K562 (cell line): ENCODE data around the gene HTR6. TPM values are rescaled to one million over a fixed set of nuclear protein-coding genes. Genes with fewer than 3 reads are reported as not detected.

Experiments used
- ATAC-seq: fragments of 200-7000 bp; cut with Tn5 transposase; 3 replicates; pipeline ENCODE4 v1.9.1; 2020; ENCODE audit warnings: moderate library complexity
- BruUV-seq: library from RNA; stranded (reverse); fragments of 400-500 nt; replicated peaks from 2 replicates; lab custom pipeline; 2021; lab: Mats Ljungman, UMichigan
- CTCF ChIA-PET: fragments of 300-600 bp; formaldehyde crosslinking; extraction: SDS; loops from one replicate; lab custom pipeline; 2021; ENCODE audit warnings: low intra/inter-chr PET ratio; lab: Yijun Ruan, JAX
- POLR2A ChIA-PET: fragments of 300-600, 350-650 bp; sonication (Branson Sonifier 250); formaldehyde crosslinking; extraction: SDS; loops from one replicate; lab custom pipeline; 2021; ENCODE audit warnings: antibody characterized with exemption, inconsistent platforms; lab: Yijun Ruan, JAX
- DNase-seq, 4 experiments: peaks; one replicate each; pipeline versions ENCODE4 v3.0.0 to v3.0.0-alpha.2; 2011 to 2018; ENCODE audit warnings: low spot score in 3 of 4, mixed read lengths in 3 of 4; ENCODE audit errors: extremely low read depth in 1 of 4
- FAIRE-seq: peaks from 2 replicates; lab custom pipeline; 2011; peaks lifted over from hg19 to GRCh38; lab: Jason Lieb, UNC
- H2AFZ ChIP-seq: 2 replicates; pipeline ENCODE4 v1.6.0; 2011; ENCODE audit warnings: low read depth, low read length, control low read depth, inconsistent platforms
- H3K27ac ChIP-seq: fragments of 200-600 bp; 3 replicates; pipeline ENCODE4 v1.8.0; 2011; ENCODE audit warnings: low read depth, mild to moderate bottlenecking, control low read depth, inconsistent platforms, low read length, moderate library complexity, mixed read lengths; ENCODE audit errors: extremely low read depth
- H3K27me3 ChIP-seq, 2 experiments: fragments of 300-600 bp in 1 of 2; 2 replicates in 1 of 2; 3 replicates in 1 of 2; pipeline versions ENCODE4 v1.6.0 to v1.8.0; 2011; ENCODE audit warnings: inconsistent platforms in 2 of 2, low read length in 2 of 2, mild to moderate bottlenecking in 1 of 2, mixed read lengths in 1 of 2, moderate library complexity in 1 of 2; ENCODE audit not compliant: control insufficient read depth in 2 of 2, insufficient read depth in 2 of 2
- H3K36me3 ChIP-seq: fragments of 300-600 bp; 3 replicates; pipeline ENCODE4 v1.8.0; 2011; ENCODE audit warnings: mild to moderate bottlenecking, low read length, inconsistent platforms; ENCODE audit not compliant: control insufficient read depth, insufficient read depth
- H3K4me1 ChIP-seq, 2 experiments: fragments of 200-600 bp in 1 of 2; replicated peaks in 1 of 2; 2 replicates in 1 of 2; 3 replicates in 1 of 2; pipeline versions ENCODE4 v1.5.1 to v1.8.0; 2011; ENCODE audit warnings: inconsistent platforms in 2 of 2, low read length in 2 of 2, mild to moderate bottlenecking in 1 of 2, mixed read lengths in 1 of 2, moderate library complexity in 1 of 2; ENCODE audit not compliant: control insufficient read depth in 2 of 2, insufficient read depth in 2 of 2
- H3K4me2 ChIP-seq: 2 replicates; pipeline ENCODE4 v1.6.1; 2011; ENCODE audit warnings: low read length, control low read depth, inconsistent platforms, mixed read lengths; ENCODE audit not compliant: insufficient read depth
- H3K4me3 ChIP-seq: fragments of 200-600 bp; sonication (generic), shearing (Covaris generic); 2 replicates; pipeline ENCODE4 v1.5.1; 2016; ENCODE audit warnings: control low read depth, inconsistent platforms
- H3K79me2 ChIP-seq: fragments of 200-600 bp; 3 replicates; pipeline ENCODE4 v1.8.0; 2011; ENCODE audit warnings: low read length, inconsistent platforms; ENCODE audit not compliant: control insufficient read depth, insufficient read depth
- H3K9ac ChIP-seq, 2 experiments: 2 replicates each; pipeline versions ENCODE4 v1.6.0 to v1.6.1; 2011; ENCODE audit warnings: low read depth in 2 of 2, low read length in 2 of 2, control low read depth in 1 of 2, inconsistent platforms in 1 of 2, mild to moderate bottlenecking in 1 of 2, mixed read lengths in 1 of 2; ENCODE audit not compliant: insufficient read depth in 1 of 2
- H3K9me1 ChIP-seq: one replicate; pipeline ENCODE4 v1.6.0; 2011; ENCODE audit warnings: inconsistent platforms, mild to moderate bottlenecking, low read length, moderate library complexity; ENCODE audit not compliant: control insufficient read depth, insufficient read depth
- H3K9me3 ChIP-seq: replicated peaks from 2 replicates; pipeline ENCODE4 v1.5.1; 2011; ENCODE audit warnings: low read depth, low read length, inconsistent platforms; ENCODE audit not compliant: control insufficient read depth, insufficient read depth
- H4K20me1 ChIP-seq: replicated peaks from 2 replicates; pipeline ENCODE4 v1.6.1; 2011; ENCODE audit warnings: low read length, inconsistent platforms, mixed read lengths; ENCODE audit not compliant: control insufficient read depth, insufficient read depth
- ADNP ChIP-seq: fragments of 200-800 bp; sonication (Bioruptor generic); IDR thresholded peaks from 2 replicates; pipeline ENCODE4 v1.6.1; 2016; ENCODE audit warnings: missing genetic modification characterization, missing compliant biosample characterization
- ARNT ChIP-seq, 2 experiments: fragments of 450-650 bp; IDR thresholded peaks; 2 replicates each; pipeline ENCODE4 v1.6.1; 2016; ENCODE audit warnings: mild to moderate bottlenecking in 1 of 2
- BCOR ChIP-seq: fragments of 450-650 bp; IDR thresholded peaks from 2 replicates; pipeline ENCODE4 v1.6.1; 2016
- CEBPB ChIP-seq: fragments of 450-650 bp; IDR thresholded peaks from 2 replicates; pipeline ENCODE4 v1.6.1; 2016; ENCODE audit warnings: missing genetic modification characterization, missing compliant biosample characterization
- CEBPG ChIP-seq, 3 experiments: fragments of 200-800 bp in 1 of 3; sonication (Bioruptor generic) in 1 of 3; sonication (generic) in 1 of 3; formaldehyde crosslinking in 1 of 3; IDR thresholded peaks in 2 of 3; conservative IDR thresholded peaks in 1 of 3; 2 replicates each; pipeline versions ENCODE4 v1.6.1 to v1.8.0; 2016 to 2022; ENCODE audit warnings: missing compliant biosample characterization in 2 of 3, missing genetic modification characterization in 2 of 3, mild to moderate bottlenecking in 1 of 3, missing genetic modification reagents in 1 of 3
- DACH1 ChIP-seq: fragments of 450-650 bp; IDR thresholded peaks from 2 replicates; pipeline ENCODE4 v1.6.1; 2018; ENCODE audit not compliant: partially characterized antibody
- GABPB2 ChIP-seq: fragments of 250-450 bp; sonication (Bioruptor Pico); conservative IDR thresholded peaks from 2 replicates; pipeline ENCODE4 v1.5.1; 2021; ENCODE audit warnings: mild to moderate bottlenecking
- HDAC2 ChIP-seq: fragments of 450-650 bp; IDR thresholded peaks from 2 replicates; pipeline ENCODE4 v1.6.1; 2016; ENCODE audit warnings: mild to moderate bottlenecking
- JUND ChIP-seq, 2 experiments: IDR thresholded peaks; 2 replicates in 1 of 2; 3 replicates in 1 of 2; pipeline ENCODE4 v1.6.1; 2011; ENCODE audit warnings: borderline replicate concordance in 2 of 2, low read depth in 2 of 2, low read length in 2 of 2, improper control_type of control experiment in 1 of 2, missing biosample characterization in 1 of 2, missing genetic modification characterization in 1 of 2, missing genetic modification reagents in 1 of 2
- KLF10 ChIP-seq: fragments of 250-450 bp; sonication (Bioruptor Pico); IDR thresholded peaks from 2 replicates; pipeline ENCODE4 v1.6.1; 2021; ENCODE audit warnings: matching md5 sums
- MAFK ChIP-seq: IDR thresholded peaks from 2 replicates; pipeline ENCODE4 v1.6.1; 2011; ENCODE audit warnings: low read length, improper control_type of control experiment
- NFIC ChIP-seq: fragments of 450-650 bp; IDR thresholded peaks from 2 replicates; pipeline ENCODE4 v1.6.1; 2017; ENCODE audit warnings: mild to moderate bottlenecking, inconsistent platforms
- WGBS: fragments of 100-300 bp; shearing (Covaris generic); methylation state at CpG from one replicate; pipeline ENCODE4 v1.1.6; 2016; ENCODE audit warnings: low coverage, mixed read lengths; ENCODE audit not compliant: insufficient coverage; ENCODE audit errors: missing lambda C conversion rate; 5-methylcytosine and 5-hydroxymethylcytosine counted together
- in situ Hi-C: fragments of 300-500 bp; cut with MboI; formaldehyde crosslinking; loops from 4 replicates; pipeline ENCODE4 v1.15.0; 2018; ENCODE audit warnings: inconsistent platforms, mixed read lengths
- intact Hi-C: fragments of 100-400 bp; cut with micrococcal nuclease; formaldehyde crosslinking; loops from 2 replicates; pipeline ENCODE4 v1.14.2; 2022
- polyA plus RNA-seq, 8 experiments: library from polyadenylated mRNA; depleted of rRNA in 4 of 8; stranded (reverse) in 5 of 8; unstranded in 3 of 8; fragments of >200 nt; fragmentation: Nextera tagmentation in 2 of 8; fragmentation: Illumina TruSeq in 1 of 8; extraction: Ambion mirVana in 2 of 8; extraction: Trizol in 1 of 8; gene quantifications; 2 replicates each; pipeline versions ENCODE4 v1.2.1 to v1.2.3, GENCODE V29; 2011 to 2014; ENCODE audit warnings: inconsistent platforms in 1 of 8, missing spikeins in 1 of 8
- total RNA-seq, 7 experiments: library from RNA; depleted of rRNA in 6 of 7; stranded (reverse); fragments of >200 nt in 6 of 7; fragmentation: Illumina TruSeq in 2 of 7; extraction: Trizol in 2 of 7; gene quantifications; 2 replicates each; pipeline versions ENCODE4 v1.2.1 to v1.2.3, GENCODE V29; 2011 to 2021; ENCODE audit warnings: low replicate concordance in 1 of 7
- TF ChIP-seq, protein P1 (sequence below): fragments of 250-450 bp; sonication (Bioruptor Pico); IDR thresholded peaks from 2 replicates; pipeline ENCODE4 v1.6.1; 2021; ENCODE audit warnings: mild to moderate bottlenecking

HTR6 gene
- total and polyA plus RNA-seq, 9 of the 15 experiments (the other 6 are each of a cell fraction or from before 2014, with no cell fraction given), result not detected

- intact Hi-C loops, result loop anchor here (10.0 kb wide), 1 partner anchor 175 kb away; no protein-coding TSS in a partner anchor
- in situ Hi-C loops, result no loop called here
These were observed 24.7 kb upstream of the HTR6 start for GRCh38 chr1:19639999-19640362.

GRCh38 chr1:19640363-19641316 lies 24.0 kb upstream of the HTR6 start:
- no peak overlapping the region for H3K9ac ChIP-seq
- FAIRE-seq, result no peak
- WGBS, result 7% methylated on average over 14 of the region's 14 CpGs
- H3K27me3 ChIP-seq, result peaks cover 16 to 32% of the 10 kb centered on the region in 2 experiments; a peak in 4 of 5 replicates
- no peak overlapping the region for H3K4me3 ChIP-seq
- intact Hi-C loops, result loop anchor here (10.0 kb wide), 1 partner anchor 176 kb away; no protein-coding TSS in a partner anchor
- no peaks in the 10 kb centered on the region for H3K36me3 ChIP-seq
- in situ Hi-C loops, result no loop called here
- ATAC-seq, result peak; percentile 33
- H4K20me1 ChIP-seq, result no peaks in the 10 kb centered on the region; the same call in 1 of the 2 replicates
- ChIA-PET CTCF (no interaction called here), POLR2A (interaction anchor here (0.5 to 4.2 kb wide), 5 partner anchors 8 to 694 kb away, joined by 3 to 18 read pairs (median 4); no protein-coding TSS in a partner anchor)
- no peak overlapping the region for H2AFZ ChIP-seq
- H3K4me1 ChIP-seq, result peaks cover 0 to 27% of the 10 kb centered on the region in 2 experiments; a peak in 4 of 5 replicates
- no peak overlapping the region for H3K27ac ChIP-seq
- no TSS peak for BruUV-seq
- no peak overlapping the region for H3K4me2 ChIP-seq
- H3K9me3 ChIP-seq, result no peaks in the 10 kb centered on the region
- no peak for DNase-seq
- H3K9me1 ChIP-seq, result no peaks in the 10 kb centered on the region
- H3K79me2 ChIP-seq, result no peaks in the 10 kb centered on the region
- TF ChIP-seq, protein P1, sequence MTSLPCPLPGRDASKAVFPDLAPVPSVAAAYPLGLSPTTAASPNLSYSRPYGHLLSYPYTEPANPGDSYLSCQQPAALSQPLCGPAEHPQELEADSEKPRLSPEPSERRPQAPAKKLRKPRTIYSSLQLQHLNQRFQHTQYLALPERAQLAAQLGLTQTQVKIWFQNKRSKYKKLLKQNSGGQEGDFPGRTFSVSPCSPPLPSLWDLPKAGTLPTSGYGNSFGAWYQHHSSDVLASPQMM (CRISPR knock-in tag), result no peak
- TF ChIP-seq JUND (IDR thresholded peaks at IDR 0.05; ENCODE audit: borderline replicate concordance, low read depth, low read length) (no peak), JUND (tag; IDR thresholded peaks at IDR 0.05; ENCODE audit: borderline replicate concordance, low read depth, low read length) (no peak), MAFK (no peak), ADNP (0 out of 2 replicates have a peak, but pooled peaks have one; percentile 33), HDAC2 (peak; percentile 46; the same call in 1 of the 2 replicates), DACH1 (no peak), BCOR (peak; percentile 71), GABPB2 (CRISPR knock-in tag) (no peak), ARNT (IDR thresholded peaks at IDR 0.05) (no peak), NFIC (peak; percentile 42; the same call in 1 of the 2 replicates)

More at GRCh38 chr1:19639999-19640362, 24.7 kb upstream of the HTR6 start:
- peak; percentile 82 for TF ChIP-seq CEBPB
- TF ChIP-seq KLF10 (CRISPR knock-in tag), result no peak
- 0 out of 2 replicates have a peak, but pooled peaks have one; percentile 34 for TF ChIP-seq CEBPG (CRISPR knock-in tag; IDR thresholded peaks at IDR 0.05)
- peak; percentile 42 to 79; a peak in 3 of 4 replicates for TF ChIP-seq CEBPG (tag; conservative IDR thresholded peaks at IDR 0.05 in 1 of 2, IDR thresholded peaks at IDR 0.05 in 1 of 2)
- ChIA-PET POLR2A (interaction anchor here (0.5 to 4.2 kb wide), 3 partner anchors 10 to 224 kb away, joined by 3 to 18 read pairs (median 6); no protein-coding TSS in a partner anchor), CTCF (no interaction called here)
- H3K9me1 ChIP-seq, result no peaks in the 10 kb centered on the region
- H3K9ac ChIP-seq, result no peak overlapping the region
- WGBS, result 26% methylated on average over 3 of the region's 3 CpGs
- no peak for FAIRE-seq
- H3K36me3 ChIP-seq, result no peaks in the 10 kb centered on the region
- no peak overlapping the region for H3K27ac ChIP-seq
- H3K9me3 ChIP-seq, result no peaks in the 10 kb centered on the region
- no TSS peak for BruUV-seq
- DNase-seq, result no peak
- H4K20me1 ChIP-seq, result no peaks in the 10 kb centered on the region
- H3K79me2 ChIP-seq, result no peaks in the 10 kb centered on the region
- no peak for ATAC-seq
- no peak overlapping the region for H3K4me2 ChIP-seq
- H2AFZ ChIP-seq, result no peak overlapping the region
- H3K4me1 ChIP-seq, result peaks cover 0 to 21% of the 10 kb centered on the region in 2 experiments; a peak in 4 of 5 replicates
- peaks cover 13 to 26% of the 10 kb centered on the region in 2 experiments; a peak in 4 of 5 replicates for H3K27me3 ChIP-seq
- H3K4me3 ChIP-seq, result no peak overlapping the region
